Activated B cell treated with CpG ODN at 0.5 μM for 24 hours (primary cell): ENCODE results near the gene SIAH3. TPM values are rescaled to one million over a fixed set of nuclear protein-coding genes. Genes with fewer than 3 reads are reported as not detected.

ENCODE experiments used
- ATAC-seq: fragments of 200-7000 bp; cut with Tn5 transposase; one replicate; pipeline ENCODE4 v1.10.0; 2021; ENCODE audit warnings: low read depth, mild to moderate bottlenecking, moderate library complexity
- CTCF ChIA-PET: fragments of 350-600 bp; sonication (Branson Sonifier 250); formaldehyde crosslinking; loops from one replicate; lab custom pipeline; 2021; ENCODE audit warnings: antibody characterized with exemption; lab: Charles Lee
- POLR2A ChIA-PET: fragments of 350-600 bp; sonication (Branson Sonifier 250); formaldehyde crosslinking; loops from one replicate; lab custom pipeline; 2021; ENCODE audit warnings: antibody characterized with exemption; lab: Charles Lee
- DNase-seq: peaks from one replicate; pipeline ENCODE4 v3.0.0; 2022
- H3K27ac Mint-ChIP-seq: one replicate; pipeline ENCODE4 v1.8.0; 2020; ENCODE audit warnings: mixed read lengths
- H3K27me3 Mint-ChIP-seq: one replicate; pipeline ENCODE4 v1.8.0; 2021; ENCODE audit warnings: mixed read lengths
- H3K36me3 Mint-ChIP-seq: one replicate; pipeline ENCODE4 v1.8.0; 2021; ENCODE audit warnings: low read depth, mixed read lengths
- H3K4me1 Mint-ChIP-seq: one replicate; pipeline ENCODE4 v1.8.0; 2021; ENCODE audit warnings: mixed read lengths
- H3K4me3 Mint-ChIP-seq: one replicate; pipeline ENCODE4 v1.8.0; 2020; ENCODE audit warnings: mild to moderate bottlenecking, mixed read lengths
- H3K9me3 Mint-ChIP-seq: one replicate; pipeline ENCODE4 v1.8.0; 2020; ENCODE audit warnings: mixed read lengths
- intact Hi-C: fragments of 100-400 bp; cut with micrococcal nuclease; formaldehyde crosslinking; loops from one replicate; pipeline ENCODE4 v1.15.1; 2024
- total RNA-seq: library from RNA; stranded (reverse); gene quantifications from 2 replicates; pipeline ENCODE4 v1.2.3, GENCODE V29; 2022
- TF ChIP-seq, protein P1 (sequence below): fragments of 200-600 bp; IDR thresholded peaks from one replicate; pipeline ENCODE4 v1.8.0; 2022; ENCODE audit warnings: antibody characterized with exemption, mild to moderate bottlenecking

Gene SIAH3
- total RNA-seq, 1 donor from 2014 or later: not detected

DNA sequence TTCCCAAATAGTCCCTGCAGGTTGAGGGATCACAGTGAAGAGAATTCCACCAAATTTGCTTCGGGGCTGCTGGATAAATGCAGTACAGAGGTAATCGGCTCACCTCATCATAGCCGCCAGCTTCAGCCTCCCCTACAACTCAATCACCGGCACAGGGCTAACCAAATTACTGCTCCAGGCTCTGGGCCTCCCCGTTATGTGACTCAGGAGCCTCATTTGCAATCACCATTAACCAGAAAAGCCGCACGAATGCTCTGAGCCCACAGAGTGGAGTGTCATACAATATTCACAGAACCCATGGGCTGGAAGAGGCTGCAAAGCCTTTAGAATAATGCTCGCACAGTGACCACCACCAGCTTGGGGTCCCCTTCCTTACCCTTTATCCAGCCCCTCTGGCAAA lies 4.9 kb downstream of the SIAH3 start:
- no peak for DNase-seq
- no peak overlapping the region for H3K27ac Mint-ChIP-seq
- CTCF ChIA-PET: no interaction called here

DNA sequence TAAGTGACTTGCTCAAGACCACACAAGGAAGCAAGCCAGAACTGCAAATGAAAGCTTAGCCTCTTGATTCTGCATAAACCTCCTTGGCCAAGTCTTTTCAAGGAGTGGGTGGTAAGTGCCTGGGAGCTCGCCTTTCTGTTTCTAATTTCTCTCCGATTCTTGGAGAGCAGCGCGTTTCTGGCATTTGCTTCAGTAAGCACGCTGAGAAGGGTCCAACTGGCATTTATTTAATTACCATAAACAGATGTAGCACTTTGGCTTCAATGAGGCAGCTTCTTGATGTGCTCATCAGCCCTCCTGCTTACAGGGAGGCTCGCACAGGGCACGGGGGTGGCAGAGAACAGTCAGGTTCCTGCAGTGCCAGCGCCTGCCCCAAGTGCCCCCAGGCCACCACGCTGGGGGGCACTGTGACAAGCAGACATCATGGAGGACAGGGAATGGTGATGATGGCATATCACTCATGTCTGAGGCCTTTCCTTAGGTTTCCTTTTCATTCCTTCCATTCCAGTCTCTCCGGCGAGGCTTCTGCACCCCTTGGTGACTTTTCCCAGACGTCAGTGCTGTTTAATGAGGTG lies 13.3 kb downstream of the SIAH3 start:
- TF ChIP-seq, protein P1, sequence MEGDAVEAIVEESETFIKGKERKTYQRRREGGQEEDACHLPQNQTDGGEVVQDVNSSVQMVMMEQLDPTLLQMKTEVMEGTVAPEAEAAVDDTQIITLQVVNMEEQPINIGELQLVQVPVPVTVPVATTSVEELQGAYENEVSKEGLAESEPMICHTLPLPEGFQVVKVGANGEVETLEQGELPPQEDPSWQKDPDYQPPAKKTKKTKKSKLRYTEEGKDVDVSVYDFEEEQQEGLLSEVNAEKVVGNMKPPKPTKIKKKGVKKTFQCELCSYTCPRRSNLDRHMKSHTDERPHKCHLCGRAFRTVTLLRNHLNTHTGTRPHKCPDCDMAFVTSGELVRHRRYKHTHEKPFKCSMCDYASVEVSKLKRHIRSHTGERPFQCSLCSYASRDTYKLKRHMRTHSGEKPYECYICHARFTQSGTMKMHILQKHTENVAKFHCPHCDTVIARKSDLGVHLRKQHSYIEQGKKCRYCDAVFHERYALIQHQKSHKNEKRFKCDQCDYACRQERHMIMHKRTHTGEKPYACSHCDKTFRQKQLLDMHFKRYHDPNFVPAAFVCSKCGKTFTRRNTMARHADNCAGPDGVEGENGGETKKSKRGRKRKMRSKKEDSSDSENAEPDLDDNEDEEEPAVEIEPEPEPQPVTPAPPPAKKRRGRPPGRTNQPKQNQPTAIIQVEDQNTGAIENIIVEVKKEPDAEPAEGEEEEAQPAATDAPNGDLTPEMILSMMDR: no peak
- intact Hi-C loops: no loop called here
- POLR2A ChIA-PET: no interaction called here

More for the DNA sequence above, 4.9 kb downstream of the SIAH3 start:
- Mint-ChIP-seq H3K36me3 (no peaks in the 10 kb centered on the region), H3K27me3 (peaks cover 31% of the 10 kb centered on the region), H3K4me1 (peaks cover 30% of the 10 kb centered on the region), H3K4me3 (no peak overlapping the region), H3K9me3 (no peaks in the 10 kb centered on the region)
- ATAC-seq: no peak
- POLR2A ChIA-PET: no interaction called here
- TF ChIP-seq, protein P1: no peak
- intact Hi-C loops: no loop called here

DNA sequence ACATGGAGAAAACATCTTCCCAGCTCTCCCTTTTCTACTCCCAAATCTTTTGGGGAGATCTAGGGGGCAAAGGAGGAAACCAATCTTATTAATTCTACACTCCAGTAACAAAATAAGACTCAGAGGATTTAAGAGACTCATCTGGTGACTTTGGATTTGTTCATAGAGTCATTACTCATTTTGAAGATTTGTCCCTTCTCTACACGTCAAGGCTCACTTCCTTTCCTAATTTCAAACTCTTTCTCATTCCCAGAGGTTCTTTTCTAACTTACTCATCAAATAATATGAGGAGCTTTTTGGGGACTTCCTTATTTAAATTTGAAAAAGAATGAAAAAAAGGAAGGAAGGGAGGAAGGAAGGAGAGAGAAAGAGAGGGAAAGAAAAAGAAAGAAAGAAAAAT lies 14.4 kb downstream of the SIAH3 start:
- no peaks in the 10 kb centered on the region for H3K36me3 Mint-ChIP-seq
- intact Hi-C loops: no loop called here
- H3K4me3 Mint-ChIP-seq: no peak overlapping the region
- CTCF ChIA-PET: no interaction called here
- TF ChIP-seq, protein P1: no peak
- ATAC-seq (no peak), DNase-seq (no peak)
- no peaks in the 10 kb centered on the region for H3K9me3 Mint-ChIP-seq
- H3K4me1 Mint-ChIP-seq: no peaks in the 10 kb centered on the region
- H3K27me3 Mint-ChIP-seq: no peaks in the 10 kb centered on the region
- POLR2A ChIA-PET: no interaction called here
- H3K27ac Mint-ChIP-seq: no peak overlapping the region

More for the DNA sequence above, 13.3 kb downstream of the SIAH3 start:
- H3K36me3 Mint-ChIP-seq: no peaks in the 10 kb centered on the region
- H3K9me3 Mint-ChIP-seq: no peaks in the 10 kb centered on the region
- CTCF ChIA-PET: no interaction called here
- no peaks in the 10 kb centered on the region for H3K27me3 Mint-ChIP-seq
- H3K4me3 Mint-ChIP-seq: no peak overlapping the region
- H3K27ac Mint-ChIP-seq: no peak overlapping the region
- ATAC-seq (no peak), DNase-seq (no peak)
- no peaks in the 10 kb centered on the region for H3K4me1 Mint-ChIP-seq

DNA sequence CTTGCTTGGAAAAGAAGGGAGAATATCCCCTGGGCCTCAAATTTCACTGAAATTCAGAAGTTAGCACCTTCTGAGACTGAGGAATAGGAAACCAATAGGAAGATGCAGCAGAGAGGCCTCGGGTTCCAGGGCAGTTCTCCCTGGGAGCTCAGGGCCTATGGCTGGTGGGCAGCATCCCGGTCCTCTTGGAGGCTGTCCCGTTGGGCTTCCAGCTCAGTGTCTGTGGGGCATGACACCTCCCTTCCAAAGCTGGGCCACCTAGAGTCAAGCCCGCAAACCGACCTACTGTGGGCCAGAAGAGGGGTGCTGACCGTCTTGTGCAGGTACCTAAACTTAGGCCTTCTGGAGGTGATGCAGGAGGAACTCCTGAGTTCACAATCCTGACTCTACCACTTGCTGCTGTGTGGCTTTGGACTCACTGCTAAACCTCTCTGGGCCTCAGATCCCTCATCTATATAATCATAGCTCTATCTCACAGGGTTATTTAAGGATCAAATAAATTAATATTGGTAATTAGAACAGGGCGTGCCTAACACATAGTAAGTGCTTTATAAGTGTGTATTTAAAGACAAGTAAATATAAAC lies 17.1 kb downstream of the SIAH3 start:
- ChIA-PET POLR2A (no interaction called here), CTCF (no interaction called here)
- no peaks in the 10 kb centered on the region for H3K4me1 Mint-ChIP-seq
- no peak overlapping the region for H3K27ac Mint-ChIP-seq
- ATAC-seq: no peak
- DNase-seq: no peak
- intact Hi-C loops: no loop called here
- no peak overlapping the region for H3K4me3 Mint-ChIP-seq
- TF ChIP-seq, protein P1: no peak
- peaks cover 8% of the 10 kb centered on the region for H3K27me3 Mint-ChIP-seq
- no peaks in the 10 kb centered on the region for H3K9me3 Mint-ChIP-seq
- no peaks in the 10 kb centered on the region for H3K36me3 Mint-ChIP-seq

DNA sequence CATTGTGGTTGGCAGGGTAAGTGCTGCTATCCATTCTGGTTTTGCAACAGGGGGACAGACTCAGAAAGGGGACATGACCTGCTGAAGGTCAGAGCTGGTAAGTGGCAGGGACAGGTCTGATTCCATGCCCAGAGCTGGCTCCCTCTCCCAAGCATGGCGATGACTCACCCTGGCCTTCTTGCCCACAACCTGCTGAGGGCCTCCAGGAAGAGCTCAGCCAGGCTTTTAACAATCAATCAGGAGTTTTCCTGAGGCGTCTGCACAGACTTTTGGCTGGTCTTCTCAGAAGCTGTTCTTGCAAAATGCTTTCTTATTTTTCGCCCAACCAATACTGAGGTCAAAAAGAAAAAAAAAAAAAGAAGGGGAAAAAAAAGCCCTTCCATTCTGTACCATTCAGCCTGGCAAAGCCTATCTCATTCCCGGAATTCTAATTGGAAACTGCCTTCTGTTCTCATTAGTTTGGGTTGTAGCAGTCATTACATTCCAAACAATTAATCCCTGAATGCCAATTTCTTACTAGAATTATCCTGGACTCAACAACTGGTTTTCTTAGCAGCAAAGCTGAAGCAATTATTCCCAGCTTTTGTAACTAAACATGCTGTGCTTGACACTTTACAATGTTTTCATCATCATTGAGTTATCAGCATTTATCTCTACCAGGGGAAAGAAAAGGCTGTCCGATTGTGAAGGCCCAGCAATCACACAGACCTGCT lies 17.7 kb downstream of the SIAH3 start:
- H3K36me3 Mint-ChIP-seq: no peaks in the 10 kb centered on the region
- H3K27me3 Mint-ChIP-seq: peaks cover 9% of the 10 kb centered on the region
- H3K4me1 Mint-ChIP-seq: no peaks in the 10 kb centered on the region
- ATAC-seq (no peak), DNase-seq (no peak)
- no peak overlapping the region for H3K27ac Mint-ChIP-seq
- intact Hi-C loops: no loop called here
- TF ChIP-seq, protein P1: no peak
- no peak overlapping the region for H3K4me3 Mint-ChIP-seq
- ChIA-PET POLR2A (no interaction called here), CTCF (no interaction called here)
- no peaks in the 10 kb centered on the region for H3K9me3 Mint-ChIP-seq
